Stimulated activated CD4-positive, alpha-beta T cell treated with anti-CD3 and anti-CD28 coated beads, Interleukin-15, amount 100 ng/mL, for 24 hours (primary cell): Measurements from ENCODE around the gene HS3ST4.

ENCODE experiments used
- DNase-seq: peaks from one replicate; pipeline ENCODE4 v3.0.0-alpha.2; 2020

Gene HS3ST4

DNA sequence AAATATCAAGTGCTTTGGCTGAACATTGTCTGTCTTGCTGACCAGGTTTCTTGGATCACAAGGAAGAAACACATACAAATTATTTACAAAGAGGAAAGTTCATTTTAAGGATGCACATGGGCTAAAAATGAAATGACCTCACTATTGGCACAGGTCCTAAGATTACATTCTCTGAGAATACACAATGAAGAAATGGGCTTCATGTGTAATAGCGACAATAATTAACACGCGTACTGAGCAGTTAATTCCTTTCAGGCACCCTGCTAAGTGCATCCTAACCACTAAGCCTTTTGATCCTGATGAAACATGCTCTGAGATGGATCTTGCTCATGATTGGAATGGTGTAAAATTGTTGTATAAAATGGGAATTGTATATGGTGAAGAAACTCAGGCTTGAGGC is 429.0 kb downstream of the HS3ST4 start:
- DNase-seq: no peak

DNA sequence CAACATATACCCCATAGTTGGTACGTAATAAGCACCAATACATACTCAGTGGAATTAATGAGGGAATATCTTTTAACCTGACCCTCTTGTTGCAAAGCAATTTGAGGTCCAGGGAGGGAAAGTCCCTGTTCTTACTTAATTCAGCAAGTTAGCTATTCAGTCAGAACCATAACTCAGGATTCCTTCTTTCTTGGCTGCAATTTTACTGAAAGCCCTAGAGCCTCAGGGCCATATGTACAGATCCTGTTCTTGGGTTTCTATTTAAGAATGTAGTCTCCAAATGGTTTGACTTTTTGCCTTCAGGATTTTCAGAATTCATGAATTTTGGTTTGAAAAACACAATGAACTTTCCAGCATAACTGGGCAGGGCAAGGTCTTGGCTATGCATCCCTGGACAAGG is 436.5 kb downstream of the HS3ST4 start:
- no peak for DNase-seq

DNA sequence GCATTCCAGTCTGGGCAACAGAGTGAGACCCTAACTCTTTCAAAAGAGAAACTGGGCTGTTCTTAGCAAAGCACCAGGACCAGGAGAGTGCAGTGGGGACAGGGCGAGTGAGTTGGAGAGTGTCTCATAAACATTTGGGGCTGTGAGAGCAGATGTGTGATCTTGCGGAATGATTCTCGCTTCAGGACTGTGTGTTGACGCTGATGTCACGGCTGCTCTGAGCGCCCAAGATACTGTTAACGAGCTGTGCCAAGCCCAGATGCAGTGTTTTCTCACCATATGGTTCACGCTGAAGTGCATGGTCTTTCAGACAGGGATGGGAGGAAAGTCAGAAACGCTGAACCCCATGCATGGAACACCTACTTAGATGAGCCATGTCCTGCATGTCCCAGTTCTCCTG is 438.2 kb downstream of the HS3ST4 start:
- no peak for DNase-seq

DNA sequence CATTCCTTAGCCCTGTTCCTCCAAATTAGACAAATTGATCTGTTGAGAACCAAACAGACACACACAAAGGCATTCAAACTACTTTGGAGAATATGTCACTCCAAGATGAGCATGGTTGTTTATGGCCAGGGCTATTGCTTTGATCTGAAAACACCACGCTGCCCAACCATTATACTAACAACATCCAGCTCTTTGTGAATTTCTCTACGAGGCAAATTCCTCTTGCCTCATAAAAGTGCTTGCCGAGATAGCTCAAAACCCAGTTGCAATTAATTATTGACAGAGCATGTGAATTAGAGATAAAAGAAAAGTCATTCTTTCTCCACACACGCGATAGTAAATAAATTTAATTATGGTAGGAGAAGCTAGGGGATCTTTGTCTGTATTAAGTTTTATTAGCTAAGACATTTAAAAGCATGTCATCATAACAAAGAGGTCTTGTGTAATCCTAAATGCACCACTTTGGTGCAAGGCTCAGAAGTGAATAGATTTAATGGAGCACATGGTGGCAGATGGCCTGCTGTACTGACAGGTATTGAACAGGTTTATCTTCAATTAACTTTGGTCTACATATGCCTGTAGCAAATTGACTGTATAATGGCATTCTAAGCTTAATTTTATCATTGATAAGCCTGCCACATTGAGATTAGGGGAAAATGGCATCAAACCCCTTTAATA is 441.8 kb downstream of the HS3ST4 start:
- no peak for DNase-seq

- DNase-seq: no peak
Observed at GRCh38 chr16:26134588-26134987, 442.8 kb downstream of the HS3ST4 start.

DNA sequence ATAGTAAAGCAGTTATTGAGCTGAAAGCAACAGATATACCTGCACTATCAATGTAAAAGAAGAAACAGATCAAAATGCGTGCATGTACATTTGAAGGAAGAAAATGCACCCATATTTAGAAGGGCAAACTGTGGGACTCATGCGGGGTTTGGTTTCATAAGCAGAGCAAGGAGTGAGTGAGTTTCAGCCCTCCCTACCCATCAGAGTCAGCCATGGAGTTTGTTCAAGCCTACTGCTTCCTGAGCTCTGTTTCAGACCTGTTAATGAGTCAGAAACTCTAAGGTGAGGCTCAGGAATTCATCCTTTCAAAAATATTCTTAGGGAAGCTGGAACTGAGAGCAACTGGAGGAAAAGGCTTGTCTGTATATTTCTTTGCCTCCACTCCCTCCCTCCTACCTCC is 446.2 kb downstream of the HS3ST4 start:
- no peak for DNase-seq

DNA sequence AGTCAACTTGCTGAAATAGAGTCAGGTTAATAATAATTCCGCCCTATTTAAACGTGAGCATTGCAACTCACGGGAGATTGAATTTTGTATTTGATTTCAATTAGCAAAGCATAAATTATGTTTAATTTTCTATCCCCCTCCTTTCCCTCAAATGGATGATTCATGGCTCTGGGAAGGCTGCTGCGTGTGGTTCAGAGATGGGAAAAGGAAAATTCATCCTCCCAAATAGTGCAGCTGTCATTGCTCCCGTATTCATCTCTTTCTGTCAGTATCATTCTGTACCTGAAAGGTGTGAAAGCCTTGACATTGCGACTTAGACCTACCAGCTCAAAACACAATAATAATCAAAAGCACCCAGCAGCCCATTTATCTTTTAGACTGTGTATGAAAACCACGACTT is 447.3 kb downstream of the HS3ST4 start:
- no peak for DNase-seq

DNA sequence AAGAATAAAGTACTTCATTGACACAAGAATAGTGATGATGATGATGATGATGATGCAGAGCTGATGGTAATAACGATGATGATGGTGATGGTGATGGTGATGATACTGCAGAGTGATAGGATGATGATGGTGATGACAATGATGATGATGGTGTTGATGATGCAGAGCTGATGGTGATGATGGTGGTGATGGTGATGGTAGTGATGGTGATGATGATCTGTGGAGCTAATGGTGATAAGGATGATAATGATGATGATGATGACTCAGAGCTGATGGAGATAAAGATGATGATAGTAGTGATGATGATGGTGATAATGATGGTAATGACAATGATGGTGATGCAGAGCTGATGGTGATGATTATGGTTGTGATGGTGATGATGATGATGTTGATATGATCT is 448.1 kb downstream of the HS3ST4 start:
- DNase-seq: no peak

GRCh38 chr16:26149364-26150190 is 457.8 kb downstream of the HS3ST4 start:
- DNase-seq: no peak

- no peak for DNase-seq
Observed at GRCh38 chr16:26155221-26155620, 463.5 kb downstream of the HS3ST4 start.

DNA sequence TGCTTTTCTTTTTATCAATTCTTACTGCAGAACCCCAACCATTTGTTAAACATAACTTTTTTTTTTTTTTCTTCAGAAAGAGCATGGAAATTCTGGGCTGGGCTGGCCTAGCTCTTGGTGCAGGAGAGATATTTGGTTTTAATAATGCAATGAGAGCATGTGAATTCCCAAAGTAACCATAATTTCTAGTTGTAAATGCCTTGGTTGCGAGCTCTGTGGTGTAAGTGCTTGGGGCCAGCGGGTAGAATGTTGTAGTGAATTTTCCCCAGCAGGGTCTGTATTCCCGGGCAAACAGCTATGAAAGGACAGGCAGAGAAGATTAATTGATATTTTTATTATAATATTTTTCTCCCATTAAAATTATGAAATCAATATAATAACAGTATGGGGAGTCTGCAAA is 465.6 kb downstream of the HS3ST4 start:
- DNase-seq: no peak

DNA sequence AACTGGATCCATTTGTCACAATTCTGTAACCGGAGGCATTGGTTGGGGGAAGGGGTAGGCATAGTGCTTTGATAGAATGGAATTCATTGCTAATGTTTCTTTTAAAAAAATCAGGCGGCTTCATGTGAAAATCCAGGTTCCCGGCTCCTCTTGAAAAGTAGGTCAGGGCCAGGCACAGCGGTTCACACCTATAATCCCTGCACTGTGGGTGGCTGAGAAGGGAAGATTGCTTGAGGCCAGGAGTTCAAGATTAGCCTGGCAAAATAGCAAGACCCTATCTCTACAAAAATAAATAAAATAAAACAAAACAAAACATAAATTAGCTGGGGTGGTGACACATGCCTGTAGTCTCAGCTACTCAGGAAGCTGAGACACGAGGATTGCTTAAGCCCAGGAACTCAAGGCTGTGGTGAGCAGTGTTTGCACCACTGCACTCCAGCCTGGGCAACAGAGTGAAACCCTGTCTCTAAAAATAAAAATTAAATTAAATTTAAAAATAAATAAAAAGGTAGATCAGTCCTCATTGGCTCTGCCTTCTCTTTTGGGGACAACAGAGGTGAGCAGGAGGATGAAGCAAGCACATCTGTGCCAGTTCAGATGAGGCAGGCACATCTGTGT is 466.5 kb downstream of the HS3ST4 start:
- no peak for DNase-seq

DNA sequence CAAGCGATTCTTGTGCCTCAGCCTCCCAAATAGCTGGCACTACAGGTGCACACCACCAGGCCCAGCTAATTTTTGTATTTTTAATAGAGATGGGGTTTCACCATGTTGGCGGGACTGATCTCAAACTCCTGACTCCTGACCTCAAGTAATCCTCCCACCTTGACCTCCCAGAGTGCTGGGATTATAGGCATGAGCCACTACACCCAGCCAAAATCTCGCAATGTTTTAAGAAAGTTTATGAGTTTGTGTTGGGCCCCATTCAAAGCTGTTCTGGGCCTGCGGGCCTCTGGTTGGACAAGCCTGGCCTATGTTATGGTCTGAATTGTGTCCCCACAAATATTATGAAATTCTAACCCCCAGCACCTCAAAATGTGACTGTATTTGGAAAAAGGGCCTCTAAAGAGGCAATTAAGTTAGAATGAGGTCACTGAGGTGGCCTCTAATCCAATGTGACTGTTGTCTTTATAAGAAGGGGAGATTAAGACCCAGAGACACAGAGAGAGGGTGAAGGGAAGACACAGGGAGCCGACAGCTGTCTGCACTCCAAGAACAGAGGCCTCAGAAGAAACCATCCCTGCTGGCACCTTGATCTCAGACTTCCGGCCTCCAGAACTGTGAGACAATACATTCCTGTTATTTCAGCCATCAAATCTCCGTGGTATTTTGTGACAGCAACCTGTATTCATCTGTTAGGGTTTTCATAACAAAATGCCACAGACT is 469.9 kb downstream of the HS3ST4 start:
- no peak for DNase-seq

GRCh38 chr16:26169473-26169872 is 477.7 kb downstream of the HS3ST4 start:
- DNase-seq: no peak

DNA sequence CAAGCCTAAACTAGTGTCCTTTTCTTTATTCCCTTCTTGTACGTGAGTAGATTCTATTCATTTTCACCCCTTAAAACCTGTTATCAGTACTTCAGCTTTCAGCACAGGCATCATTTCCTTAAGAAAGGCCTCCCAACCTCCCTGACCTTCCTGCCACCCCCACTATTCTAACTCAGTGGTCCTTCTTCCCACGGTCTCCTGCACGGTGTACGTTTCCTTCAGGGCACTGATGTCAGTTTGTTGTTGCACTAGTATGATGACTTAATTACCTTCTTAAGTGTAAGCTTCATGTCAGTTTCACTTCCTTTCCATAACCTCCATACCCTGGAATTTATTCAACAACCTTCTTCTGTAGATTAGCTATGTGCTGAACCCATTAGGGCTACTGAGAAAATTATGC is 484.2 kb downstream of the HS3ST4 start:
- no peak for DNase-seq

GRCh38 chr16:26177438-26177837 is 485.7 kb downstream of the HS3ST4 start:
- DNase-seq: no peak

GRCh38 chr16:26178298-26178697 is 486.5 kb downstream of the HS3ST4 start:
- no peak for DNase-seq

DNA sequence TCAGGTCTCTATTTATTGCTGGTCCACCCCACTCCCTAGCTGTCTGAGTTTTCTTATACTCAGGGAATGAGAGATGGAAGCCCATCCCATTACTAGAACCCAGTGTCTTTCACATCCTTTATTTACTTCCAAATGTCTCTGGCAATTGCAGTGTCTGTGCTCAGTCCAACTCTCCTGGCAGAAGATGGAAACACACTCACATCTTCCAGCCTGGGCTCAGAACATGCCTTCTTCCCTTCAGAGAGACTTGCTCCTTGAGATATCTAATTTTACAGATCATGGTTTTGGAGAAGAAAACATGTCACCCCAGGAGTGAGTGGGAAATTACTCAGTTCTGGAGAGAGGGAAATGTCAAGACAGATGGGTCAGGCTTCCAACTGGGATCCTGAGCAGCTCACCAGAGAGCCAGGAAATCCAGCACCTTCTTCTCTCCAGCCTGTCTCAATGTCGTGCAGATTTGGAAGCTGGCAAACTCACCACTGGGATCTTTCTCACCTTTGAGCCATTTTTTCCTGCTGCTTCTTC is 494.4 kb downstream of the HS3ST4 start:
- DNase-seq: no peak
